ENCODE measurements around the gene UBE2H.

GRCh38 chr7:129875745-129876411 is 76.9 kb downstream of the UBE2H start:
- TF ChIP-seq CTCF (IDR thresholded peaks at IDR 0.05) (no peak), EZH2 (IDR thresholded peaks at IDR 0.05; ENCODE audit: borderline replicate concordance, insufficient read depth, low read depth, low read length, poor library complexity, severe bottlenecking) (no peak)
